Measurements from ENCODE around the gene HDDC3. TPM values are rescaled to one million over a fixed set of nuclear protein-coding genes. Genes with fewer than 3 reads are reported as not detected.

HDDC3 gene
- total RNA-seq, 1 experiment from 2014 or later = 18.5 TPM

- H3K4me1 ChIP-seq (ENCODE audit: insufficient read depth, low read length) = peaks cover 13% of the 10 kb centered on the region
- H3K27me3 ChIP-seq (ENCODE audit: low read length) = no peaks in the 10 kb centered on the region
- H4K20me1 ChIP-seq (ENCODE audit: low read length) = no peaks in the 10 kb centered on the region
- H3K36me3 ChIP-seq (ENCODE audit: low read depth, low read length) = peaks cover 11% of the 10 kb centered on the region
- no peak overlapping the region for H3K4me3 ChIP-seq (ENCODE audit: low read length)
- TF ChIP-seq CTCF (conservative IDR thresholded peaks at IDR 0.05; ENCODE audit: low read depth, low read length) (no peak), EZH2phosphoT487 (IDR thresholded peaks at IDR 0.05; ENCODE audit: borderline replicate concordance, low read length) (no peak), EZH2 (IDR thresholded peaks at IDR 0.05; ENCODE audit: low read length, unreplicated experiment) (no peak)
- no peak overlapping the region for H2AFZ ChIP-seq (ENCODE audit: low read length)
- no peaks in the 10 kb centered on the region for H3F3A ChIP-seq (ENCODE audit: low read length, unreplicated experiment)
- no peak for ATAC-seq
- no peak for DNase-seq
- POLR2A ChIA-PET (ENCODE audit: unreplicated experiment) = no interaction called here
- no TSS peak for BruUV-seq (replicated peaks)
- H3K79me2 ChIP-seq (ENCODE audit: low read length) = peaks cover 16% of the 10 kb centered on the region; the same call in 1 of the 2 replicates
- H3K9me3 ChIP-seq (ENCODE audit: low read length) = no peaks in the 10 kb centered on the region
- H3K4me2 ChIP-seq (ENCODE audit: low read length) = no peak overlapping the region
- H3K9me2 ChIP-seq (replicated peaks; ENCODE audit: low read length) = no peaks in the 10 kb centered on the region
- H3K9ac ChIP-seq (ENCODE audit: low read length) = no peak overlapping the region
- H3K27ac ChIP-seq (ENCODE audit: low read length) = no peak overlapping the region
- CTCF ChIA-PET = no interaction called here
- intact Hi-C loops (cut with micrococcal nuclease) = no loop called here
Measured at GRCh38 chr15:90906181-90906849, 26.0 kb downstream of the HDDC3 start.

GRCh38 chr15:90905306-90906180, 26.8 kb downstream of the HDDC3 start:
- intact Hi-C loops (cut with micrococcal nuclease) = no loop called here
- H3K79me2 ChIP-seq (ENCODE audit: low read length) = peaks cover 16% of the 10 kb centered on the region; the same call in 1 of the 2 replicates
- H3F3A ChIP-seq (ENCODE audit: low read length, unreplicated experiment) = no peaks in the 10 kb centered on the region
- no peaks in the 10 kb centered on the region for H3K9me2 ChIP-seq (replicated peaks; ENCODE audit: low read length)
- ChIA-PET CTCF (no interaction called here), POLR2A (ENCODE audit: unreplicated experiment) (no interaction called here)
- no TSS peak for BruUV-seq (replicated peaks)
- DNase-seq (no peak), ATAC-seq (no peak)
- H3K36me3 ChIP-seq (ENCODE audit: low read depth, low read length) = peaks cover 11% of the 10 kb centered on the region
- H2AFZ ChIP-seq (ENCODE audit: low read length) = no peak overlapping the region
- no peak overlapping the region for H3K9ac ChIP-seq (ENCODE audit: low read length)
- H3K4me2 ChIP-seq (ENCODE audit: low read length) = no peak overlapping the region
- no peaks in the 10 kb centered on the region for H3K9me3 ChIP-seq (ENCODE audit: low read length)
- peaks cover 13% of the 10 kb centered on the region for H3K4me1 ChIP-seq (ENCODE audit: insufficient read depth, low read length)
- H3K4me3 ChIP-seq (ENCODE audit: low read length) = no peak overlapping the region
- no peaks in the 10 kb centered on the region for H3K27me3 ChIP-seq (ENCODE audit: low read length)
- TF ChIP-seq CTCF (conservative IDR thresholded peaks at IDR 0.05; ENCODE audit: low read depth, low read length) (no peak), EZH2phosphoT487 (IDR thresholded peaks at IDR 0.05; ENCODE audit: borderline replicate concordance, low read length) (no peak), EZH2 (IDR thresholded peaks at IDR 0.05; ENCODE audit: low read length, unreplicated experiment) (no peak)
- no peaks in the 10 kb centered on the region for H4K20me1 ChIP-seq (ENCODE audit: low read length)
- no peak overlapping the region for H3K27ac ChIP-seq (ENCODE audit: low read length)

GRCh38 chr15:90904746-90905145, 27.6 kb downstream of the HDDC3 start:
- TF ChIP-seq EZH2phosphoT487 (IDR thresholded peaks at IDR 0.05; ENCODE audit: borderline replicate concordance, low read length) (no peak), EZH2 (IDR thresholded peaks at IDR 0.05; ENCODE audit: low read length, unreplicated experiment) (no peak), CTCF (conservative IDR thresholded peaks at IDR 0.05; ENCODE audit: low read depth, low read length) (no peak)
- Histone ChIP-seq H3K4me2 (ENCODE audit: low read length) (no peak overlapping the region), H3F3A (ENCODE audit: low read length, unreplicated experiment) (no peaks in the 10 kb centered on the region), H4K20me1 (ENCODE audit: low read length) (no peaks in the 10 kb centered on the region), H3K9me3 (ENCODE audit: low read length) (no peaks in the 10 kb centered on the region), H3K9ac (ENCODE audit: low read length) (no peak overlapping the region), H3K27me3 (ENCODE audit: low read length) (no peaks in the 10 kb centered on the region), H2AFZ (ENCODE audit: low read length) (no peak overlapping the region), H3K4me3 (ENCODE audit: low read length) (no peak overlapping the region), H3K79me2 (ENCODE audit: low read length) (peaks cover 16% of the 10 kb centered on the region; the same call in 1 of the 2 replicates), H3K36me3 (ENCODE audit: low read depth, low read length) (peaks cover 11% of the 10 kb centered on the region), H3K9me2 (replicated peaks; ENCODE audit: low read length) (no peaks in the 10 kb centered on the region), H3K27ac (ENCODE audit: low read length) (no peak overlapping the region), H3K4me1 (ENCODE audit: insufficient read depth, low read length) (peaks cover 13% of the 10 kb centered on the region)
- no peak for DNase-seq
- ATAC-seq = no peak
- CTCF ChIA-PET = no interaction called here
- intact Hi-C loops (cut with micrococcal nuclease) = no loop called here
- no TSS peak for BruUV-seq (replicated peaks)
- POLR2A ChIA-PET (ENCODE audit: unreplicated experiment) = no interaction called here
